Measurements from ENCODE around the gene KCNN3.

DNA sequence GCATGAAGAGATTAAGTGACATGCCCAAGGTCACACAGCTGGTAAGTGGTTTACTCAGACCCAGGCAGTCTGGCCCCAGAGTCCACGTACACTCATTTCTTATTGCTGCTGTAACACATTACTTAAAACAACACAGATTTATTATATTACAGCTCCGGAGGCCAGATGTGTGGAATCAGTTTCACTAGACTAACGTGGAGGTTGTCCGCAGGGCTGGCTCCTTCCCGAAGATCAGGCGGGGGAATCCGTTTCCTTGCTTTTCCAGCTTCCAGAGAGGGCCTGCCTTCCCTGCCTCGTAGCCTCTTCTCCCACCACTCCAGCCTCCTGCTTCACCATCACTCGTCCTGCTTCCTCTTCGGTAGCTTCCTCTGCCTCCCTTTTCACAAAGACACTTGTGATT lies 81.2 kb downstream of the KCNN3 start:
- no peak for TF ChIP-seq POLR2A (IDR thresholded peaks at IDR 0.05)
- TF ChIP-seq EP300 (IDR thresholded peaks at IDR 0.05), result no peak
- TF ChIP-seq, protein P1, sequence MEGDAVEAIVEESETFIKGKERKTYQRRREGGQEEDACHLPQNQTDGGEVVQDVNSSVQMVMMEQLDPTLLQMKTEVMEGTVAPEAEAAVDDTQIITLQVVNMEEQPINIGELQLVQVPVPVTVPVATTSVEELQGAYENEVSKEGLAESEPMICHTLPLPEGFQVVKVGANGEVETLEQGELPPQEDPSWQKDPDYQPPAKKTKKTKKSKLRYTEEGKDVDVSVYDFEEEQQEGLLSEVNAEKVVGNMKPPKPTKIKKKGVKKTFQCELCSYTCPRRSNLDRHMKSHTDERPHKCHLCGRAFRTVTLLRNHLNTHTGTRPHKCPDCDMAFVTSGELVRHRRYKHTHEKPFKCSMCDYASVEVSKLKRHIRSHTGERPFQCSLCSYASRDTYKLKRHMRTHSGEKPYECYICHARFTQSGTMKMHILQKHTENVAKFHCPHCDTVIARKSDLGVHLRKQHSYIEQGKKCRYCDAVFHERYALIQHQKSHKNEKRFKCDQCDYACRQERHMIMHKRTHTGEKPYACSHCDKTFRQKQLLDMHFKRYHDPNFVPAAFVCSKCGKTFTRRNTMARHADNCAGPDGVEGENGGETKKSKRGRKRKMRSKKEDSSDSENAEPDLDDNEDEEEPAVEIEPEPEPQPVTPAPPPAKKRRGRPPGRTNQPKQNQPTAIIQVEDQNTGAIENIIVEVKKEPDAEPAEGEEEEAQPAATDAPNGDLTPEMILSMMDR (IDR thresholded peaks at IDR 0.05), result no peak
